ENCODE data around the gene PARK7.
"Not testable (repeated sequence)": the region's sequence is repeated elsewhere in the genome, so short reads cannot be mapped to it uniquely, and the experiment has no call there.

Gene PARK7

DNA sequence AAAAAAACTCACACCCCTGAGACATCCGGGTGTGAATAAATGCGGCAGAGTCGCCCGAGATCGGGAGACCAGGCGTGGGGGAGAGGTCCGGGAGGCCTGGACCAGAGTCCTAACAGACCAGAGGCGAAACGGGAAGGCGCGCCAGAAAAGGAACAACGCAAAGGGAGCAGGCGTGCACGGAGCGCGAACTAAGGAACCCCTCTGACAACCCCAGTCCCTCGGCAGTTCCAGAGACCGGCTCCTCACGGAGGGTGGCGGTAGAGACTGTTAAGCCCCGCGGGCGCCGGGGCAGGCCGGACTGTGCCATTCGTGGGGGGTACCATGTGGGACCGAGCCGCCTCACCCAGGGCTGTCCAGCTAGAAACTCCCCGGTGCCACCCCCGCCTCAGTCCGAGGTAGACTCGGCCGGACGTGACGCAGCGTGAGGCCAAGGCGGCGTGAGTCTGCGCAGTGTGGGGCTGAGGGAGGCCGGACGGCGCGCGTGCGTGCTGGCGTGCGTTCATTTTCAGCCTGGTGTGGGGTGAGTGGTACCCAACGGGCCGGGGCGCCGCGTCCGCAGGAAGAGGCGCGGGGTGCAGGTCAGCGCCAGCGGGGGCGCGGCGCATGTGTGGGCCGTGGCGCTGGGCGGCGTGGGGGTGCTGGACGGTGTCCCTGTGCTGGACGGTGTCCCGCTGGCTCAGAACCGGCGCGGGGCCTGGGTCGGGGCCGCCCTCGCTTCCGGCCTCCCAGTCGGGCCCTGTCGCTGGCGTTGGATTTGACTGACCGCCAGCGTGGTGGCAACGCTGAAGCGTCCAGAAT is at the start of gene PARK7:
Gene PARK7 (plus strand): TSS at position 496 of the 798 bp plus-strand sequence. CDS start 1,075 bp downstream, outside the sequence.
- peak; percentile 94 for DNase-seq (ENCODE audit: low read depth, low spot score)

DNA sequence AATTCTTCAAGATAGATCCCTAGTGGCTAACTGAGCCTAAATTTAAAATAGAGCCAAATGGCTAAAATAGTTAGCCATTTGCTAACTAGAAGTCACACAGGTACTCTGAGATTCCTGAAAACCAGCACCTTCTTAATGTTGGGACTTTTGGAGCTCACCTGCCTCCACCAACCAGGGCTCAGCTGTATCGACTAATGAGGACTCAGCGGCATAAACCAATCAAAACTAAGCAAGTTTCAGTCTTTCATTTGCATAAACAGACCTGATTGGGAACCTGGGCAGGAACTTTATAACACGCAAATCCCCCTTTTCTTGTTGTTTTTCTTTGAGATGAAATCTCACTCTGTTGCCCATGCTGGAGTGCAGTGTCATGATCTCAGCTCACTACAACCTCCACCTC is 49.4 kb upstream of the PARK7 start:
- no peak for DNase-seq (ENCODE audit: low read depth, low spot score)

DNA sequence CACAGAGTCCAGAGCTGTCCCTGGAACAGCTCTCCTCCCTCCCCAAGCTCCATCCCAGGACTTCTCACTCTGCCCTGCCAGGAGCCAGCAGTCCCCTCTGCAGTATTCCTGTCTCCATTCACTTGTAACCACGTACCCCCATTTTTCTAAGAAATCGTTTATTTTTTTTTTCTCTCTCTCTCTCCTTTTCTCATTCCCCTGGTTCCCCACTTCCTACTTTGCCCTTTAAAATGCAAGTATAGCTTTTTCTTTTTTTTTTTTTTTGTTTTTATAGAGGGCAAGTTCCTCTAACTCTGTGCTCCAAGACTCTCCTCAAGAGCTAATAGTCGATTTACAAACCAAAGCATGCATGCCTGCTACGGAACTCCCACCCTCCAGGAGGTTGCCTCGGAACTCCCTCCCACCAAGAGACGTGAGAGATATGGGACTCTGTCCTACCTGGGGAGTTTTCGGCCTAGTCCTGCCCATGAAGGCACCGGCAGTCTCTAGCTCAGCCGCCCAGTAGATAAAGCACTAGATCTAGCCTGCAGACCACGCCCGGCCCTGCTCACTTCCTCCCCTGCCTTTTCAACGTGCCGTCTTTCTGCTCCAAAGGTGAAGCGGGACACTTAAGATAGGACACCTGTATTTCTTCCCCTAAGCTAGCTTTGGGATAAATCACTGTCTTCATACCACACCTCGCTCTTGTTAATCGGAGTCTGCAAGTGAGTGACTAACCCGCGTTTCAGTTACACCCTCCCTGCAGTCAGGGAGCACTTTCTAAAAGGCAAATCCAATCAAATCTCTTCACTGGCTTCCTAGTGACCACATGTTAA is 48.6 kb upstream of the PARK7 start:
- no peak for DNase-seq (ENCODE audit: low read depth, low spot score)

DNA sequence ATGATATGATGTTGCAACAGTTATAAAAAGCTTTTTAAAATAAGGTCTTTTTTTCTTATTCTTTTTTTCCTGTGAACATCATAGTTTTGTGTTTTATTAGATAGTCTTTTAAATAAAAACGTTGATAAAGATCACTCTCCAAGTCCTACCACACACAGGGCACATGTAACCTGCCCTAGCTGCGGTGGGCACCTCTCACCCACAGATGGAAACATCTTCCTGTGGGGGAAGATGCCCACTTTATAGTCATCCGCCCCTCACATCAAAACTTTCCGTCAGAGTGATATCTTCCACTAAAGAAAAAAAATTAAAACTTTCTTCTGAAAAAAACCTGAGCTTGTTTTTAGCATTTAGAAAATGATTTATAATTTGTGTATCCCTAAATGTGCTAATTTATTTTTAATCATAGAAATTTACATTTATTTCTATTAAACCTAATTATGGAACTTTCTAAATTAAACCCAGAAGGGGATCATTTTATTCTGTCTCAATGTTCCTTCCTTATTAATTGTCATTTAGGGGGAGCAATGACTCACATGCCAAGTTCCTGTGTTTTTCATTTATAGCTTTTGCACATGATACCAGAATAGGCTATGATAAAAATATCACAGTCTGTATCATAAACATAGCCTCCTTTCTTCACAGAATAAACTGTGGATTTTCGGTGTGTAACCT is 45.5 kb upstream of the PARK7 start:
- no peak for DNase-seq (ENCODE audit: low read depth, low spot score)

DNA sequence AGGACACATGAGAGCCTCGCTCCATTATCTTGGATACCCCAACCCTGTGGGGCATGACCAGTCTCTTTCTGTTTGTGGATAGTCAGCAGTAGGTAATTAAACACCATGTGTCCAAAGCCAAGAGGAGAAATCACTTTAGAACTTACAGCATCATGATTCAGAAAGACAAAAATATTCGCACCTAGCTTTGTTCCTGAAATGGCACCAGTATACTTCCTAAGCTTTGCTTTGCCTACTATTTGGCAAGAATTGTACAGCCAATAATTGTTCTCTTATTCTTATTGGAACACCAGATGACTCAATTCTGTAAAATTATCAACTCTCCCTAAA is 45.0 kb upstream of the PARK7 start:
- DNase-seq (ENCODE audit: low read depth, low spot score) = no peak

DNA sequence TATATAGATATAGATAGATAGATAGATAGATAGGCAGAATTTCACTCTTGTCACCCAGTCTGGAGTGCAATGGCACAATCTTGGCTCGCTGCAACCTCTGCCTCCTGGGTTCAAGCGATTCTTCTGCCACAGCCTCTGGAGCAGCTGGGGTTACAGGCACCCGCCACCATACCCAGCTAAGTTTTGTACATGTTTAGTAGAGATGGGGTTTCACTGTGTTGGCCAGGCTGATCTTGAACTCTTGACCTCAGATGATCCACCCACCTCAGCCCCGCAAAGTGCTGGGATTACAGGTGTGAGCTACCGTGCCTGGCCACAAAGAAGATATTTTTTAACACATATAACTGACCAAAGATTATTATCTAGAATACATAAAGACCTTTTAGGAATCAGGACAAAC is 43.5 kb upstream of the PARK7 start:
- not testable (repeated sequence) for DNase-seq (ENCODE audit: low read depth, low spot score)

DNA sequence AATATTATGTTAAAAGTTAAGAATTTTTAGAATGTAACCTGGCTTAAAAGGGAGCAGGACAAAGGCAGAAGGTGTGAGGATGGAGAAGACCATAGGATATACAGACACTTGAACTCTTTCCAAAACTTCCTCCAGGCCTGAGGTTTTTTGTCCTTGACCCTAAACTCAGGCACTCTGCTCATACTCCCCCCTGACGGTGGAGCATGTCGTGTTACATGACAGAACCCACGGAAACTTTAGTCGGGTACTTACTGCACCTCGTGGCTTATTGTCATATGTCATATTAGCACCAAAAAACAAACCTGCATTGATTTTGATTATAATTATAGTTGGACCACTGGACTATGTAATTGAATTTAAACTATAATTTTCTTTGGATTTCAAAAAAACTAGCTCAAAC is 41.6 kb upstream of the PARK7 start:
- DNase-seq (ENCODE audit: low read depth, low spot score) = no peak

DNA sequence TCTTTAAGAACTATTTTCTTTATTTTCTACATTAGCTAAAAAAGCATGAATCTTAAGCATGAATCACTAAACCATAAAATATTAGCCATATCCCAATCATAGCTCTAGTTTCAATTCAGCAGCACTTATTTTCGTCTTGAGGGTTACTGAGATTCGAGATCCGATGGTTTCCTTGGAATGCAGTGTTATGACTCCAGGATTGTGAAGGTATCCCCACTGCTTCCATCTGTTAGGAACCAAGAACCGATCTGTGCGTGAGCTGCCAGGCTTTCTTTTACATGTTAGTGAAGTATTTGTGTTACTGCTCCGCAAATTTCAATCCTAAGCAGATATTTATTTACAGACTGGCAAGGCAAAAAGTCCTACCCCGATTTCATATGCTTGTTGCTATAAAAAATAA is 39.7 kb upstream of the PARK7 start:
- DNase-seq (ENCODE audit: low read depth, low spot score) = no peak

DNA sequence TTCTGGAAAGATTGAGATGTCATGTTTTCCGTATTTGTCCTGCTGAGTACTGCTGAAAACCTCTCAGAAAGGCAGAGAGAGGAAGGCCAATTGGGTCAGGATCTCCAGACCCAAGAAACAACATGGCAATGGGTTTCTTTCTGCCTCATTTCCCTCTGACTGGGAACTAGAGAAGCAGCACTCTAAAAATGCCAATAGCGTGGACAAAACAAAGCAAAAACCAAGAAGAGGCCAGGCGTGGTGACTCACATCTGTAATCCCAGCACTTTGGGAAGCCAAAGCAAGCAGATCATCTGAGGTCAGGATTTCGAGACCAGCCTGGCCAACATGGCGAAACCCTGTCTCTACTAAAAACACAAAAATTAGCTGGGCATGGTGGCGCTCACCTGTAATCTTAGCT is 39.2 kb upstream of the PARK7 start:
- DNase-seq (ENCODE audit: low read depth, low spot score) = no peak

DNA sequence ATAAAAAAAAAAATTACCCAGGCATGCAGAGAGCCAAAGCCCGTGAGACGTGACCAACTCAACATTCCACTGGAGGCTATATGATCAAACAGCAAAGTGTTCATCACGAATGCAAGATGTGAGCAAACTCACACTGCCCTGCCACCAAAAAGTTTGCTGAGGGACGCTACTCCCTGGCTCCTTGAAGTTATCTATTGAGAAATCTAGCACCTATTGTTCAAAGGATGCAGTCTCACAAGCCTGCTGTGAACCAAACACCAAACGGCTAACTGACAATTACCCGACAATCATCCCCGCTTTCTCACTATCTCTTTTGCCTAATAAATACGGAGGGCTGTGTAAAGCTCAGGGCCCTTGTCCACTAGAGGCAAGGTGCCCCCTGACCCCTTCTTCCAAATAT is 34.5 kb upstream of the PARK7 start:
- DNase-seq (ENCODE audit: low read depth, low spot score) = not testable (repeated sequence)

DNA sequence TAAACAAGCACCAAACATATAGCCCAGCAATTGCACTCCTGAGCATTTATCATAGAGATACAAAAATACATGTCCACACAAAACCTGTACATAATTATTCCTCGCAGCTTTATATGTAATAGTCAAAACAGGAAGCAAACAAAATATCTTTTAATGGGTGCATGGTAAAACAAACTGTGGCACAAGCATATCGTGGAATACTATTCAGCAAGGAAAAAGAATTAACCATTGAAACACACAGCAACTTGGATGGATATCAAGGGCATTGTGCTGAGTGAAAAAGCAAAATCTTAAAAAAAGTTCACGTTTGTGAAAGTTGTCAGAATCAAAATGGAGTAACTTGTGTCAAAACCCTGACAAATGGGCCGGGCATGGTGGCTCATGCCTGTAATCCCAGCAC is 33.3 kb upstream of the PARK7 start:
- no peak for DNase-seq (ENCODE audit: low read depth, low spot score)

DNA sequence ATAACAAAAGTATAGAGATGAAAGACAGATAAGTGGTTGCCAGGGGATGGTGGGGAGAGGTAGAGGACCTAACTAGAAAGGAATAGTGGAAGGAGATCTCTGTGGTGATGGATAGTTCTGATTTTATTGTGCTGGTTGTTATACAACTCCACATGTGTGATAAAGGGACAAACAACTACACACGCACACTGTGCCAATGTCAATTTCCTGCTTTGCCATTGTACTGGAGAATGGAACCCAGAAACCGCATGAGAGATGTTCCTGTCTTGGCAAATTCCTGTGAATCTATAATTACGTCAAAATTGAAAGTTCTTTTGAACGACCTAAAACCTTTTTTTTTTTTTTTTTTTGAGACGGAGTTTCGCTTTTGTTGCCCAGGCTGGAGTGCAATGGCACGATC is 31.9 kb upstream of the PARK7 start:
- DNase-seq (ENCODE audit: low read depth, low spot score) = no peak

DNA sequence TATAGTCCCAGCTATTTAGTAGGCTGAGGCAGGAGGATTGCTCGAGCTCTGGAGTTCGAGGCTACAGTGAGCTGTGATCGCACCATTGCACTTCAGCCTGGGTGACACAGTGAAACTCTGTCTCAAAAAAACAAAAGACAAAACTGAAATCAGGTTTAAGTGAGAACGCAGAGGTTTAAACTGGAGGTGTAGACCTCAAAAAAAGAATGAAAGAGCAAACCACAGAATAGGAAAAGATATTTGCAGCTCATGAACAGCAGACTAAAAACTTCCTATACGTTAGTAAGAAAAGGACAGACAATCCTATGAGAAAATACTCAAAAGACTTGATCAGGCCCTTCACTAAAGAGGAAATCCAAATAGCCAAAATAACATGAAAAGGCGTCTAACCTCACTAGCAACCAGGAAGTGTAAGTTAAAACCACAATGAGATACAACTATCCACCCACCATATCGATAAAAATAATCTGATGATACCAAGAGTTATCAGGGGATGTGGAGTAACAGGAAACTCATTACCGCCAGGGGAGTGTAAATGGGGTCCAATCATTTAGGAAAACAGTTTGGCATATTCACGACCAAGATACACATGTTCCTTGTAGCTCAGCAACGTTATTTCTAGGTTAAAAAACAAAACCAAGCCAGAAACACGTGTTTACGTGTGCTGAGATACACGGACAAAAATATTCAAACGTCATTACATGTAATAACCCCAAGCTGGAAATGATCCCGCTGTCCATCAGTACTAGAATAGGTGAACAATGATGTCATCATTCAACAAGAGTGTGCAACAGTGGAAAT is 30.7 kb upstream of the PARK7 start:
- no peak for DNase-seq (ENCODE audit: low read depth, low spot score)

DNA sequence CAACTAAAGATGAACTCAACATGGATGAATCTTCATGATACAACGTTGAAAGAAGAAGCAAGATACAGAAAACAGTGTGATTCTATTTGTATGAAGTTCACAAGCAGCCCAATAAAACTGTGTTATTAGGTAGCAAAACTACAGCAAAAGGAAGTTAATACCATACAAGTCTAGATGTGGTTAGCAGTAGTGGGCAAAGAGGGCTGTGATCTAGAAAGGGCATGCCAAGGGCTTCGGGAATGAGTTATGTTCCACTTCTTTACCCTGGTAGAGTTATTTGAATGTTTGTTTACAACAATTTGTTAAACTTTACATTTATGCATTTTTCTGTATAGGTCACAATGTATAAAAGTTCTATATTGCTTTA is 30.1 kb upstream of the PARK7 start:
- DNase-seq (ENCODE audit: low read depth, low spot score) = no peak

DNA sequence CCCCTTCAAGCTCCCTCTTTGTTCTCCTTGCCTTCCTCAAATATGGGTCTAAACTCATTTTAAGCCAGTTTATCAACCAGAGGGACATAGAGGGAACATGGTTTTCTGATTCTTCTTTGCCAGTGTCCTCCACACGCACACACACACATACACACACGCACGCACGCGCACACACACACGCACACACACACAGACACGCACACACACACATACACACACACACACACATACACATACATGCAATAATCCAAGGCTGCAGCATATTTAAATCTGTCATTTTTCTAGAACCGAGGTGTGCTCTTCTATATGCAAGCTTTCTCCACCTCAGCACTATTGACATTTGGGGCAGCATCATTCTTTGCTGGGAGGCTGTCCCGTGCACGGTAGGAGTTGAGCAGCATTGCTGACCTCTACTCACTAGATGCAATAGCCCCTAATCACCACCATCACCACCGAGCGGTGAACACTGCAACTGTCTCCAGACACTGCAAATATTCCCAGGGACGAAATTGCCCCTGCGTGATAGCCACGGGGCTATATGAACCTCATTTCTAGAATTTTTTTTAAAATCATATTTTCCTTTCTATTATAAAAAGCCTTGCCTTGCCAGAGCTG is 28.9 kb upstream of the PARK7 start:
- DNase-seq (ENCODE audit: low read depth, low spot score) = no peak

DNA sequence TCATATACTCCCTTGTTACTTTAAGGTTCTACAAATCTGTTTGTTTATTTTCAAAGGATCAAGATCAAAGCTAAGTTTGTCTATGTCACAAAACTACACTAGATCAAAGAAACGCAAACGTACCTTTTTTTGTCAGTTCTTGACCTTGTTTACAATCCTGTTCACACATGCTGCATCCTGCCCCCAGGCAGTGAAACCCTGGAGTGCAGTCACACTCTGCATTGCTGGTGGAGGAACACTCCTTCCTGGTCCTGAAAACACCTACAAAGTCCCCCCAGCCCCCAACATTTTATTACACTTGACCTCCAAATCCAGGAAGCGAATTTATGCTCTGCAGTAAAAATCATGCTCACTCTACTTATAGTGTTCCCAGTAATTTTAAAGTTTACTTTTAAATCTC is 23.4 kb upstream of the PARK7 start:
- no peak for DNase-seq (ENCODE audit: low read depth, low spot score)

DNA sequence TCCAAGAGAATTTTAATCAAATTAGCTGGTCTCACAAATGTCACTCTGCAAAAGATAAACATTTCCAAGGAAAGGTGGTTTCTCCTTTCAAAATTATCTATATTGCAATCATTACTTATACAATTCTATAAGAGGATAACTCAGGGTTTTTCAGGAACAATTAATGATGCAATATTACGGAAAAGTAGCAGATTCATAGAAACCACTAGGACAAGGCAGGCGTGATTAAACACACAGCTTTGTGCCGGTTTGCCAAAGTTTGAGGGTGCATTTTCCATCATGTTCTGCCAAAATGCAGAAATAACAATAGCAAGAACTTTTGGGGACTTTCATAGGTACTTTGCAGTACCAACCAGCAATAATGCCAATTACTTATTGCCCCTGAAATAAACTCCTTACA is 21.5 kb upstream of the PARK7 start:
- DNase-seq (ENCODE audit: low read depth, low spot score) = no peak

DNA sequence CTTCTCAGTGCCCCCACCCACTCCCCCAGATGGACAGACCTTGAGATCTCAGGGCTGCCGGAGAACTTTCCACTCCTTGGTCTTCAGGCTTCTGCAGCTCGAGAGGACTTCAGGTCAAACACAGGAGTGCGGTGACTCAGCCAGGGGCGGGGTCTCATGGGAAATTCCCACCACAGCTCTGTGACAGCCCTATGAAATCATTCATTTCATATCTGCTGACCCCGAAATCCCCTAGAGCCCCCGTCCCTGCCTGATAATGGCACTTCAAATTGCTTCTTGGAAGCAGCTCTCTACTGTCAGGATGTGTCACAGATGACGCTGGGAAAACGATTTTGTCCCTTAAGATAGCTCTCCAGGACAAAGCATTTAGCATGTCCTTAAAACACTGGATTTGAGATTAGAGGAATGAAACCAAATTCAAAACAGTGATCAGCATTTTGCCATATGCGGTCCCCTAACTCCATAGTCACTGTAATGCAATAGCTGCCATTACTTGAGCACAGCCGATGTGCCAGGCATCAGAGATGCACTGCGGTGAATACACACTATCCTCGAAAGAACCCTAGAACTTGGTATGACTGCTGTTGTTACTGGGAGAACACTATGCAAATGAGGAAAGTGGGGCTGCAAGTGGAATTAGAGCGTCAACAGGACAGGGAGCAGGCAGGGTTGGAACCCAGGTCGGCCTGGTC is 20.6 kb upstream of the PARK7 start, which contains the start of gene TNFRSF9:
Gene TNFRSF9 (minus strand): TSS at position 95 of the 692 bp plus-strand sequence. CDS start 845 bp downstream, outside the sequence.
- no peak for DNase-seq (ENCODE audit: low read depth, low spot score)

DNA sequence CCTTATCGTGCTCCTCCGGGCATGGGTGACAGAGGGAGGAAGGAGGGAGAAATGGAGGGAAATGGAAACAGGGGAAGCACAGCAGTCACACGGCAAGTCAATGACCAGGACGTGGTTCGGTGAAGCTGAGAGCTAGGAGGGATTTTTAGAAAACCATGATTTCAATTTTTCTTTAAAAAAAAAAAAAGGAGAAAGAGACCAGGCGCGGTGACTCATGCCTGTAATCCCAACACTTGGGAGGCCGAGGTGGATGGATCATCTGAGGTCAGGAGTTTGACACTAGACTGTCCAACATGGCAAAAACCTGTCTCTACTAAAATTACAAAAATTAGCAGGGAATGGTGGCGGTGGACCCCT is 20.1 kb upstream of the PARK7 start:
- no peak for DNase-seq (ENCODE audit: low read depth, low spot score)

DNA sequence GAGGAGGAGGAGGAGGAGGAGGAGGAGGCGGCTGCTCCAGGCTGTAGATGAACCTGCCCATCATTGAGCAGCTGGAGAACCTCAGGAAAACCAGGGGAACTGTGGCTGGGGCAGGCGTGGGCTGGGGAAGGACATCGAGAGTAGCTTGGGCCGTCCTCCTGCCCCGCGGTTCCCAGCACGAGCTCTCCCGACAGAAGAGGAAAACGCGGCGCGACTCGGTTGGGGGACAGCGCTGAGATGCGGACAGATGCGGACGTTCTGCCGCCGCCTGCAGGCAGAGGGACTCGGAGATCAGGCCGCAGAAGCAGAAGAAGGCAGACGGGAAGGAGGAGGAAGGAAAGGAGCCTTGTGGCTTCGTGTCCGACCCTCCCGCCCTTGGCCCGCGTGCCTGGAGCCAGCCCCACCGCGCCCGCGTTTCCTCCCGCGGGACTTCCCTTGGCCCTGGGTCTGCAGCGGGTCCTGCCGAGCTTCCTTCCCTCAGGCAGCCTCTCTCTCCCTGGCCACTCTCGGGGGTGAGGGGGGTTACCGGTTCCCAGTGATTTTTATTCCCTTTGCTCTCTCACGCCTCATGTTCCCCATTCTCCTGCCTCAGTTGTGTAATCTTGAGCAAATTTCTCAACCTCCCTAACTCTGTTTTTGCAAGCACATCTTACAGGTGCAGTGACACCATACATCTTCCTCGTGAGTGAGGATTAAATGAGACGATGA is 19.1 kb upstream of the PARK7 start:
- peak; percentile 38 for DNase-seq (ENCODE audit: low read depth, low spot score)

All from iPS DF 19.7 (cell line).